SK-N-SH (cell line): ENCODE measurements around the gene TMEM169. TPM values are rescaled to one million over a fixed set of nuclear protein-coding genes. Genes with fewer than 3 reads are reported as not detected.
A peak's percentile ranks its signal among the peaks of the same experiment; 100 is the strongest.

Experiments
- CTCF ChIA-PET: fragments of 300-600, 350-600 bp; formaldehyde crosslinking; extraction: SDS; loops from one replicate; lab custom pipeline; 2021; lab: Yijun Ruan, JAX
- POLR2A ChIA-PET: fragments of 350-600 bp; sonication (Branson Sonifier 250); formaldehyde crosslinking; extraction: SDS; loops from one replicate; lab custom pipeline; 2020; ENCODE audit warnings: antibody characterized with exemption, inconsistent platforms; lab: Yijun Ruan, JAX
- DNase-seq: peaks from one replicate; pipeline ENCODE4 v3.0.0; 2012
- H2AFZ ChIP-seq: fragments of 200-600 bp; sonication (generic); 2 replicates; pipeline ENCODE4 v1.8.1; 2016; ENCODE audit warnings: antibody characterized with exemption, mild to moderate bottlenecking, low read depth
- H3F3A ChIP-seq: fragments of 200-600 bp; sonication (generic); replicated peaks from 2 replicates; pipeline ENCODE3; 2016; ENCODE audit warnings: antibody characterized with exemption, mild to moderate bottlenecking; ENCODE audit not compliant: insufficient read depth
- H3K27ac ChIP-seq, 2 experiments: fragments of 200-500 bp in 1 of 2; fragments of 200-600 bp in 1 of 2; sonication (Bioruptor generic) in 1 of 2; sonication (generic), shearing (Covaris generic) in 1 of 2; 2 replicates each; pipeline versions ENCODE4 v1.5.1 to v1.6.1; 2014 to 2016; ENCODE audit warnings: low read depth in 2 of 2, inconsistent platforms in 1 of 2, low read length in 1 of 2, mild to moderate bottlenecking in 1 of 2, mixed read lengths in 1 of 2
- H3K27me3 ChIP-seq: fragments of 200-600 bp; sonication (generic), shearing (Covaris generic); 2 replicates; pipeline ENCODE4 v1.6.1; 2016; ENCODE audit warnings: mixed run types; ENCODE audit not compliant: insufficient read depth
- H3K36me3 ChIP-seq, 2 experiments: fragments of 200-500 bp in 1 of 2; fragments of 200-600 bp in 1 of 2; sonication (Bioruptor generic) in 1 of 2; sonication (generic) in 1 of 2; replicated peaks in 1 of 2; 2 replicates each; pipeline versions ENCODE3 to v1.5.1; 2014 to 2016; ENCODE audit warnings: low read length in 1 of 2, mild to moderate bottlenecking in 1 of 2; ENCODE audit not compliant: insufficient read depth in 2 of 2, control insufficient read depth in 1 of 2
- H3K4me1 ChIP-seq, 2 experiments: fragments of 200-500 bp in 1 of 2; fragments of 200-600 bp in 1 of 2; sonication (Bioruptor generic) in 1 of 2; sonication (generic), shearing (Covaris generic) in 1 of 2; 2 replicates each; pipeline versions ENCODE4 v1.5.1 to v1.6.1; 2014 to 2016; ENCODE audit warnings: low read depth in 1 of 2, low read length in 1 of 2, mixed run types in 1 of 2; ENCODE audit not compliant: insufficient read depth in 2 of 2, control insufficient read depth in 1 of 2
- H3K4me2 ChIP-seq: fragments of 200-600 bp; sonication (generic), shearing (Covaris generic); 2 replicates; pipeline ENCODE4 v1.6.1; 2017; ENCODE audit warnings: mixed run types
- H3K4me3 ChIP-seq, 2 experiments: fragments of 200-500 bp in 1 of 2; fragments of 200-600 bp in 1 of 2; sonication (Bioruptor generic) in 1 of 2; sonication (generic), shearing (Covaris generic) in 1 of 2; 2 replicates each; pipeline versions ENCODE4 v1.5.1 to v1.8.1; 2014 to 2016; ENCODE audit warnings: low read depth in 2 of 2, inconsistent platforms in 1 of 2, low read length in 1 of 2, mild to moderate bottlenecking in 1 of 2, mixed read lengths in 1 of 2, moderate library complexity in 1 of 2
- H3K79me2 ChIP-seq: fragments of 200-600 bp; sonication (generic); 2 replicates; pipeline ENCODE4 v1.8.1; 2017; ENCODE audit warnings: mild to moderate bottlenecking; ENCODE audit not compliant: insufficient read depth
- H3K9ac ChIP-seq: fragments of 200-600 bp; sonication (generic); 2 replicates; pipeline ENCODE4 v1.6.1; 2017; ENCODE audit warnings: mixed run types
- H3K9me2 ChIP-seq: fragments of 200-600 bp; sonication (generic); 2 replicates; pipeline ENCODE4 v1.6.1; 2017; ENCODE audit warnings: mixed run types
- H3K9me3 ChIP-seq: fragments of 200-600 bp; sonication (generic); 2 replicates; pipeline ENCODE4 v1.6.1; 2017; ENCODE audit warnings: mixed run types, mild to moderate bottlenecking, moderate library complexity
- H4K20me1 ChIP-seq: fragments of 200-600 bp; sonication (generic); 2 replicates; pipeline ENCODE4 v1.6.1; 2017; ENCODE audit warnings: mild to moderate bottlenecking, mixed run types; ENCODE audit not compliant: insufficient read depth
- CHD2 ChIP-seq: fragments of 150-350 bp; IDR thresholded peaks from 2 replicates; pipeline ENCODE4 v1.6.1; 2018; ENCODE audit warnings: low read length; ENCODE audit not compliant: partially characterized antibody
- EZH2phosphoT487 ChIP-seq: fragments of 200-600 bp; sonication (generic); IDR thresholded peaks from 2 replicates; pipeline ENCODE4 v1.6.1; 2017; ENCODE audit warnings: low read depth, mixed run types, mild to moderate bottlenecking, antibody characterized with exemption, moderate library complexity, borderline replicate concordance
- FOXM1 ChIP-seq: IDR thresholded peaks from 2 replicates; pipeline ENCODE4 v1.4.0; 2012; ENCODE audit warnings: low read depth, mild to moderate bottlenecking
- GATA2 ChIP-seq: sonication (generic); formaldehyde crosslinking; IDR thresholded peaks from 2 replicates; pipeline ENCODE4 v1.5.0; 2020; ENCODE audit warnings: mild to moderate bottlenecking, missing genetic modification reagents
- MEF2A ChIP-seq: IDR thresholded peaks from 2 replicates; pipeline ENCODE4 v1.4.0; 2012; ENCODE audit warnings: low read depth, borderline replicate concordance
- NFIC ChIP-seq: IDR thresholded peaks from 2 replicates; pipeline ENCODE4 v1.4.0; 2012; ENCODE audit warnings: borderline replicate concordance
- NRF1 ChIP-seq: IDR thresholded peaks from 2 replicates; pipeline ENCODE4 v1.6.1; 2012; ENCODE audit warnings: low read depth, mild to moderate bottlenecking, low read length
- POLR2AphosphoS5 ChIP-seq: IDR thresholded peaks from 2 replicates; pipeline ENCODE4 v1.6.1; 2012; ENCODE audit warnings: low read depth, low read length
- RAD21 ChIP-seq: IDR thresholded peaks from 2 replicates; pipeline ENCODE4 v1.6.1; 2012; ENCODE audit warnings: mild to moderate bottlenecking, low read length
- RCOR1 ChIP-seq: fragments of 150-350 bp; IDR thresholded peaks from 2 replicates; pipeline ENCODE4 v1.6.1; 2017; ENCODE audit warnings: antibody characterized with exemption, low read length
- RXRA ChIP-seq: IDR thresholded peaks from 2 replicates; pipeline ENCODE4 v1.4.0; 2012; ENCODE audit warnings: low read depth, mild to moderate bottlenecking, borderline replicate concordance
- SIN3A ChIP-seq: IDR thresholded peaks from 2 replicates; pipeline ENCODE4 v1.6.1; 2012; ENCODE audit warnings: low read depth, mild to moderate bottlenecking, low read length, moderate library complexity, borderline replicate concordance
- SMC3 ChIP-seq: IDR thresholded peaks from 2 replicates; pipeline ENCODE4 v1.6.1; 2012; ENCODE audit warnings: low read depth, low read length, improper control_type of control experiment
- WGBS: methylation state at CpG from one replicate; pipeline ENCODE4 v1.1.6; 2017; ENCODE audit warnings: low lambda C conversion rate; 5-methylcytosine and 5-hydroxymethylcytosine counted together
- polyA plus RNA-seq, 3 experiments: library from polyadenylated mRNA; depleted of rRNA; stranded (reverse); fragments of >200 nt; gene quantifications; 2 replicates each; pipeline ENCODE4 v1.2.3, GENCODE V29; 2012
- TF ChIP-seq, protein P1 (sequence below): IDR thresholded peaks from 2 replicates; pipeline ENCODE4; 2012
- TF ChIP-seq, protein P2 (sequence below): IDR thresholded peaks from 2 replicates; pipeline ENCODE4 v1.6.1; 2012; ENCODE audit warnings: mild to moderate bottlenecking, low read depth, low read length, moderate library complexity
- TF ChIP-seq, protein P3 (sequence below): fragments of 150-350 bp; IDR thresholded peaks from 2 replicates; pipeline ENCODE4 v1.6.1; 2016; ENCODE audit warnings: mild to moderate bottlenecking, low read depth, low read length
- TF ChIP-seq, protein P4 (sequence below): IDR thresholded peaks from 2 replicates; pipeline ENCODE4 v1.4.0; 2012; ENCODE audit warnings: low read depth, borderline replicate concordance
- TF ChIP-seq, protein P5 (sequence below): fragments of 150-350 bp; IDR thresholded peaks from 2 replicates; pipeline ENCODE4 v1.6.1; 2017; ENCODE audit warnings: antibody characterized with exemption, low read length, low read depth, borderline replicate concordance

Gene TMEM169
- polyA plus RNA-seq, 1 of the 3 experiments (the other 2 are of a cell fraction), result 0.30 TPM

DNA sequence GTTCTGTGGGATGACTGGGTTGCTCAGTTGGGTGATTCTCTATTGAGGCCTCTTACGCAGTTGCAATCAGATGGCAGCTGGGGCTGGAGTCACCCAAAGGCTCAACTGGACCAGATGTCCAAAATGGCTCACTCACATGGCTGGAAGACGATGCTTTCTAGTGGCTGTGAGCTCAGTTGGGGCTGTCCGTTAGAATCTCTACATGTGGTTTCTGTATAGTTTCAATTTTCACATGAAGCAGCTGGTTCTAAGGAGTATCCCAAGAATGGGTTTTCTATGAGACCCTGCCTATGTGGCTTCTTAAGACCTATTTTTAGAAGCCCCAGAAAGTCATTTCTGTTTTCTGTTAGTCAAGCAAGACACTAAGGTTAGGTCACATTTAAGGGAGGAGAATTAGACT, 31.9 kb downstream of the TMEM169 start:
- peaks cover 72 to 74% of the 10 kb centered on the region in 2 experiments for H3K36me3 ChIP-seq
- no peak overlapping the region for H3K9ac ChIP-seq
- peaks cover 23% of the 10 kb centered on the region for H3F3A ChIP-seq
- ChIA-PET POLR2A (interaction anchor here (1.6 kb wide), 1 partner anchor 32 kb away, joined by 7 read pairs; the partner anchor contains the start of genes PECR and TMEM169), CTCF (interaction anchor here (1.1 to 1.4 kb wide), 3 partner anchors 29 to 90 kb away, joined by 3 to 7 read pairs (median 5); no protein-coding TSS in a partner anchor)
- no peak for DNase-seq
- no peak overlapping the region for H3K4me2 ChIP-seq
- TF ChIP-seq, protein P1, sequence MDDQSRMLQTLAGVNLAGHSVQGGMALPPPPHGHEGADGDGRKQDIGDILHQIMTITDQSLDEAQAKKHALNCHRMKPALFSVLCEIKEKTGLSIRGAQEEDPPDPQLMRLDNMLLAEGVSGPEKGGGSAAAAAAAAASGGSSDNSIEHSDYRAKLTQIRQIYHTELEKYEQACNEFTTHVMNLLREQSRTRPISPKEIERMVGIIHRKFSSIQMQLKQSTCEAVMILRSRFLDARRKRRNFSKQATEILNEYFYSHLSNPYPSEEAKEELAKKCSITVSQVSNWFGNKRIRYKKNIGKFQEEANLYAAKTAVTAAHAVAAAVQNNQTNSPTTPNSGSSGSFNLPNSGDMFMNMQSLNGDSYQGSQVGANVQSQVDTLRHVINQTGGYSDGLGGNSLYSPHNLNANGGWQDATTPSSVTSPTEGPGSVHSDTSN, result no peak
- no peak for TF ChIP-seq POLR2AphosphoS5
- TF ChIP-seq, protein P2, sequence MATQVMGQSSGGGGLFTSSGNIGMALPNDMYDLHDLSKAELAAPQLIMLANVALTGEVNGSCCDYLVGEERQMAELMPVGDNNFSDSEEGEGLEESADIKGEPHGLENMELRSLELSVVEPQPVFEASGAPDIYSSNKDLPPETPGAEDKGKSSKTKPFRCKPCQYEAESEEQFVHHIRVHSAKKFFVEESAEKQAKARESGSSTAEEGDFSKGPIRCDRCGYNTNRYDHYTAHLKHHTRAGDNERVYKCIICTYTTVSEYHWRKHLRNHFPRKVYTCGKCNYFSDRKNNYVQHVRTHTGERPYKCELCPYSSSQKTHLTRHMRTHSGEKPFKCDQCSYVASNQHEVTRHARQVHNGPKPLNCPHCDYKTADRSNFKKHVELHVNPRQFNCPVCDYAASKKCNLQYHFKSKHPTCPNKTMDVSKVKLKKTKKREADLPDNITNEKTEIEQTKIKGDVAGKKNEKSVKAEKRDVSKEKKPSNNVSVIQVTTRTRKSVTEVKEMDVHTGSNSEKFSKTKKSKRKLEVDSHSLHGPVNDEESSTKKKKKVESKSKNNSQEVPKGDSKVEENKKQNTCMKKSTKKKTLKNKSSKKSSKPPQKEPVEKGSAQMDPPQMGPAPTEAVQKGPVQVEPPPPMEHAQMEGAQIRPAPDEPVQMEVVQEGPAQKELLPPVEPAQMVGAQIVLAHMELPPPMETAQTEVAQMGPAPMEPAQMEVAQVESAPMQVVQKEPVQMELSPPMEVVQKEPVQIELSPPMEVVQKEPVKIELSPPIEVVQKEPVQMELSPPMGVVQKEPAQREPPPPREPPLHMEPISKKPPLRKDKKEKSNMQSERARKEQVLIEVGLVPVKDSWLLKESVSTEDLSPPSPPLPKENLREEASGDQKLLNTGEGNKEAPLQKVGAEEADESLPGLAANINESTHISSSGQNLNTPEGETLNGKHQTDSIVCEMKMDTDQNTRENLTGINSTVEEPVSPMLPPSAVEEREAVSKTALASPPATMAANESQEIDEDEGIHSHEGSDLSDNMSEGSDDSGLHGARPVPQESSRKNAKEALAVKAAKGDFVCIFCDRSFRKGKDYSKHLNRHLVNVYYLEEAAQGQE, result no peak
- TF ChIP-seq RCOR1, result no peak
- TF ChIP-seq, protein P3, sequence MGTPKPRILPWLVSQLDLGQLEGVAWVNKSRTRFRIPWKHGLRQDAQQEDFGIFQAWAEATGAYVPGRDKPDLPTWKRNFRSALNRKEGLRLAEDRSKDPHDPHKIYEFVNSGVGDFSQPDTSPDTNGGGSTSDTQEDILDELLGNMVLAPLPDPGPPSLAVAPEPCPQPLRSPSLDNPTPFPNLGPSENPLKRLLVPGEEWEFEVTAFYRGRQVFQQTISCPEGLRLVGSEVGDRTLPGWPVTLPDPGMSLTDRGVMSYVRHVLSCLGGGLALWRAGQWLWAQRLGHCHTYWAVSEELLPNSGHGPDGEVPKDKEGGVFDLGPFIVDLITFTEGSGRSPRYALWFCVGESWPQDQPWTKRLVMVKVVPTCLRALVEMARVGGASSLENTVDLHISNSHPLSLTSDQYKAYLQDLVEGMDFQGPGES, result no peak
- no peak for TF ChIP-seq MEF2A
- no peak for TF ChIP-seq EZH2phosphoT487
- TF ChIP-seq FOXM1, result no peak
- no peak for TF ChIP-seq RXRA
- no peak for TF ChIP-seq NFIC
- no peak for TF ChIP-seq NRF1
- TF ChIP-seq SIN3A, result no peak
- TF ChIP-seq CHD2, result no peak
- TF ChIP-seq, protein P4, sequence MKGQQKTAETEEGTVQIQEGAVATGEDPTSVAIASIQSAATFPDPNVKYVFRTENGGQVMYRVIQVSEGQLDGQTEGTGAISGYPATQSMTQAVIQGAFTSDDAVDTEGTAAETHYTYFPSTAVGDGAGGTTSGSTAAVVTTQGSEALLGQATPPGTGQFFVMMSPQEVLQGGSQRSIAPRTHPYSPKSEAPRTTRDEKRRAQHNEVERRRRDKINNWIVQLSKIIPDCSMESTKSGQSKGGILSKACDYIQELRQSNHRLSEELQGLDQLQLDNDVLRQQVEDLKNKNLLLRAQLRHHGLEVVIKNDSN, result no peak
- TF ChIP-seq GATA2 (CRISPR knock-in tag), result no peak
- TF ChIP-seq SMC3, result no peak
- TF ChIP-seq, protein P5, sequence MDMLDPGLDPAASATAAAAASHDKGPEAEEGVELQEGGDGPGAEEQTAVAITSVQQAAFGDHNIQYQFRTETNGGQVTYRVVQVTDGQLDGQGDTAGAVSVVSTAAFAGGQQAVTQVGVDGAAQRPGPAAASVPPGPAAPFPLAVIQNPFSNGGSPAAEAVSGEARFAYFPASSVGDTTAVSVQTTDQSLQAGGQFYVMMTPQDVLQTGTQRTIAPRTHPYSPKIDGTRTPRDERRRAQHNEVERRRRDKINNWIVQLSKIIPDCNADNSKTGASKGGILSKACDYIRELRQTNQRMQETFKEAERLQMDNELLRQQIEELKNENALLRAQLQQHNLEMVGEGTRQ, result no peak
- no peak for TF ChIP-seq RAD21
- peak overlapping the region; percentile 20 to 34 for H3K27ac ChIP-seq
- WGBS, result 69% methylated on average over 3 of the region's 3 CpGs
- no peaks in the 10 kb centered on the region for H3K9me3 ChIP-seq
- no peaks in the 10 kb centered on the region for H3K27me3 ChIP-seq
- H3K9me2 ChIP-seq, result no peaks in the 10 kb centered on the region
- peaks cover 86% of the 10 kb centered on the region for H3K79me2 ChIP-seq
- H4K20me1 ChIP-seq, result peaks cover 11% of the 10 kb centered on the region
- H2AFZ ChIP-seq, result no peak overlapping the region
- H3K4me3 ChIP-seq, result no peak overlapping the region
- peaks cover 36 to 50% of the 10 kb centered on the region in 2 experiments for H3K4me1 ChIP-seq
